Adipocyte (in vitro differentiated cells): Measurements from ENCODE around the gene LRG1.

Experiments
- DNase-seq: peaks from one replicate; pipeline ENCODE4 v3.0.0-alpha.2; 2015; ENCODE audit warnings: low read depth
- H3K27me3 ChIP-seq: replicated peaks from 2 replicates; pipeline ENCODE4 v1.7.0; 2013; ENCODE audit warnings: mild to moderate bottlenecking, low read length, moderate library complexity; ENCODE audit not compliant: control insufficient read depth, insufficient read depth
- H3K36me3 ChIP-seq: 2 replicates; pipeline ENCODE4 v1.7.0; 2013; ENCODE audit warnings: low read length, mild to moderate bottlenecking, moderate library complexity; ENCODE audit not compliant: control insufficient read depth, insufficient read depth, severe bottlenecking
- H3K4me1 ChIP-seq: 2 replicates; pipeline ENCODE4 v1.7.0; 2013; ENCODE audit warnings: mild to moderate bottlenecking, low read length, moderate library complexity; ENCODE audit not compliant: control insufficient read depth, insufficient read depth
- H3K4me3 ChIP-seq: 2 replicates; pipeline ENCODE4 v1.7.0; 2013; ENCODE audit warnings: mild to moderate bottlenecking, low read length, moderate library complexity
- H3K9ac ChIP-seq: 2 replicates; pipeline ENCODE4 v1.7.0; 2013; ENCODE audit warnings: mild to moderate bottlenecking, low read length, moderate library complexity
- H3K9me3 ChIP-seq: 2 replicates; pipeline ENCODE4 v1.7.0; 2013; ENCODE audit warnings: mild to moderate bottlenecking, low read length, moderate library complexity; ENCODE audit not compliant: control insufficient read depth

LRG1 gene

GRCh38 chr19:4557144-4557970 lies 17.5 kb upstream of the LRG1 start:
- DNase-seq, result no peak
- Histone ChIP-seq H3K9me3 (no peaks in the 10 kb centered on the region), H3K27me3 (peaks cover 35% of the 10 kb centered on the region), H3K4me1 (no peaks in the 10 kb centered on the region), H3K9ac (no peak overlapping the region), H3K36me3 (no peaks in the 10 kb centered on the region), H3K4me3 (no peak overlapping the region)

GRCh38 chr19:4556597-4557127 lies 16.8 kb upstream of the LRG1 start:
- H3K36me3 ChIP-seq, result no peaks in the 10 kb centered on the region
- no peaks in the 10 kb centered on the region for H3K9me3 ChIP-seq
- H3K27me3 ChIP-seq, result peaks cover 41% of the 10 kb centered on the region
- no peaks in the 10 kb centered on the region for H3K4me1 ChIP-seq
- H3K4me3 ChIP-seq, result no peak overlapping the region
- DNase-seq, result peak; percentile 24
- no peak overlapping the region for H3K9ac ChIP-seq

GRCh38 chr19:4555657-4556561 lies 16.1 kb upstream of the LRG1 start:
- no peak for DNase-seq
- Histone ChIP-seq H3K4me1 (no peaks in the 10 kb centered on the region), H3K9ac (no peak overlapping the region), H3K36me3 (no peaks in the 10 kb centered on the region), H3K9me3 (no peaks in the 10 kb centered on the region), H3K4me3 (no peak overlapping the region), H3K27me3 (peaks cover 41% of the 10 kb centered on the region)

- H3K36me3 ChIP-seq, result no peaks in the 10 kb centered on the region
- DNase-seq, result no peak
Measured at GRCh38 chr19:4554717-4555116, 14.9 kb upstream of the LRG1 start.

GRCh38 chr19:4553775-4554174 lies 13.9 kb upstream of the LRG1 start:
- Histone ChIP-seq H3K27me3 (peaks cover 47% of the 10 kb centered on the region), H3K9ac (no peak overlapping the region)
- DNase-seq, result no peak

More at GRCh38 chr19:4554717-4555116, 14.9 kb upstream of the LRG1 start:
- H3K9ac ChIP-seq, result no peak overlapping the region
- H3K27me3 ChIP-seq, result peaks cover 46% of the 10 kb centered on the region
- H3K9me3 ChIP-seq, result no peaks in the 10 kb centered on the region
- H3K4me1 ChIP-seq, result no peaks in the 10 kb centered on the region
- H3K4me3 ChIP-seq, result no peak overlapping the region

GRCh38 chr19:4553092-4553695 lies 13.4 kb upstream of the LRG1 start:
- H3K9ac ChIP-seq, result no peak overlapping the region

More at GRCh38 chr19:4553775-4554174, 13.9 kb upstream of the LRG1 start:
- Histone ChIP-seq H3K4me1 (no peaks in the 10 kb centered on the region), H3K36me3 (no peaks in the 10 kb centered on the region), H3K4me3 (no peak overlapping the region), H3K9me3 (no peaks in the 10 kb centered on the region)

GRCh38 chr19:4552525-4552819 lies 12.6 kb upstream of the LRG1 start:
- no peaks in the 10 kb centered on the region for H3K36me3 ChIP-seq
- peaks cover 46% of the 10 kb centered on the region for H3K27me3 ChIP-seq

More at GRCh38 chr19:4553092-4553695, 13.4 kb upstream of the LRG1 start:
- H3K4me1 ChIP-seq, result no peaks in the 10 kb centered on the region
- no peak for DNase-seq
- no peaks in the 10 kb centered on the region for H3K9me3 ChIP-seq
- peaks cover 52% of the 10 kb centered on the region for H3K27me3 ChIP-seq
- H3K4me3 ChIP-seq, result no peak overlapping the region
- H3K36me3 ChIP-seq, result no peaks in the 10 kb centered on the region

GRCh38 chr19:4550479-4551050 lies 10.7 kb upstream of the LRG1 start:
- no peak for DNase-seq
- Histone ChIP-seq H3K9ac (no peak overlapping the region), H3K4me3 (no peak overlapping the region), H3K4me1 (no peaks in the 10 kb centered on the region), H3K9me3 (no peaks in the 10 kb centered on the region), H3K36me3 (no peaks in the 10 kb centered on the region), H3K27me3 (peaks cover 36% of the 10 kb centered on the region)

More at GRCh38 chr19:4552525-4552819, 12.6 kb upstream of the LRG1 start:
- Histone ChIP-seq H3K9ac (no peak overlapping the region), H3K4me3 (no peak overlapping the region), H3K4me1 (no peaks in the 10 kb centered on the region), H3K9me3 (no peaks in the 10 kb centered on the region)
- DNase-seq, result no peak

- no peaks in the 10 kb centered on the region for H3K36me3 ChIP-seq
- no peaks in the 10 kb centered on the region for H3K4me1 ChIP-seq
- H3K27me3 ChIP-seq, result peaks cover 31% of the 10 kb centered on the region
- H3K9me3 ChIP-seq, result no peaks in the 10 kb centered on the region
- DNase-seq, result no peak
- H3K9ac ChIP-seq, result no peak overlapping the region
- no peak overlapping the region for H3K4me3 ChIP-seq
Measured at GRCh38 chr19:4550018-4550417, 10.2 kb upstream of the LRG1 start.

GRCh38 chr19:4548238-4548584 lies 8.4 kb upstream of the LRG1 start:
- Histone ChIP-seq H3K27me3 (peaks cover 17% of the 10 kb centered on the region), H3K9ac (no peak overlapping the region), H3K9me3 (no peaks in the 10 kb centered on the region), H3K4me1 (no peaks in the 10 kb centered on the region), H3K4me3 (no peak overlapping the region), H3K36me3 (no peaks in the 10 kb centered on the region)
- DNase-seq, result no peak
